Activated naive CD4-positive, alpha-beta T cell treated with anti-CD3 and anti-CD28 coated beads, Interleukin-2, amount 50 U/mL, for 16 hours (primary cell): ENCODE measurements around the gene RAB17.

Source experiments
- DNase-seq: peaks from one replicate; pipeline ENCODE4 v3.0.0-alpha.2; 2020

Gene RAB17

DNA sequence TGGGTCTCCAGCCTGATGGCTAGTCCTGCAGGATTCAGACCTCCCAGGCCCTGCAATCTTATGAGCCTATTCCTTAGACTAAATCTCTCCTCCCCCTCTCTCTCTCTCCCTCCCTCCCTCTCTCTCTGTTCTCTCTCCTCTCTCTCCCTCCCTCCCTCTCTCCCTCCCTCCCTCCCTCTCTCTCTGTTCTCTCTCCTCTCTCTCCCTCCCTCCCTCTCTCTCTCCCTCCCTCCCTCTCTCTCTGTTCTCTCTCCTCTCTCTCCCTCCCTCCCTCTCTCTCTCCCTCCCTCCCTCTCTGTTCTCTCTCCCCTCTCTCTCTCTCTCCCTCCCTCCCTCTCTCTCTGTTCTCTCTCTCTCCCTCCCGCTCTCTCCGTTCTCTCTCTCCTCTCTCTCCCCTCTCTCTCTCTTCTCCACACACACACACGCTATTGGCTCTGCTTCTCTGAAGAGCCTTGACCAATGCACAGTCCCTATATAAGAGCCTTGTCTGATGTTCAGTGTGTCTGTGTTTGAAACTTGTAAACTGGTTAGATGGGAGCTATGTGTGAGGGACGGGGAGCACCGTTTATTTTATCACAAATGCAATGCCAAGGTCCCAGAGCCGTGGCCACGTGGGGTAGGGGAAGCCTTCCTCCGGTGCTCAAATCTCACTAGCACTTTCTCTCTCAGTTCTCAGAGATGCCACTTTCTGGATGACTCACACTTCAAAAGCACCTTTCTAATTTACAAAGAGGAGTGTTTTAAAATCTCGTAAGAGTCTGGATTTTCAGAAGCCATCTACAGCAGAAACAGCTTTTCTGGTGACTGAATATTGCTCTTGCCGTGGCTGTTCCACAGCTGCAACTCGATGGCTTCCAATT is 33.5 kb downstream of the RAB17 start:
- peak; percentile 60 for DNase-seq

DNA sequence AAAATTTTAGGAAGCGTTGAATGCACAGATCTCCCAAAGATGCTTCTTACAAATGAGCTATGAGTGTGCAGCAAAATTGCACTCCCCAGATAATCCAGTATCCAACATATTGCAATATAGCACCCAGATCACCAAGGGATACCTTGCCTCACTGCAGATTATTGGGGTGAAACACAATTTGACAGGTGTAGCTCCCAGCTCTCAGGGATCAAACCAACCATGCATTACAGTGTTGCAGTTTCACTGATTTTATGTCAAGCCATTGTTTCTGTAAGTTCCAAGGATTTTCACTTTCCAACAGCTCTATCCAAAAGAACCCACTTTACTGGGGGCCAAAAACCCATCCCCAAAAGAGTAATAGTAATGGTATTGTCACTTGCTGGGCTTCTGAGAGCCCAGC is 35.0 kb downstream of the RAB17 start:
- no peak for DNase-seq

DNA sequence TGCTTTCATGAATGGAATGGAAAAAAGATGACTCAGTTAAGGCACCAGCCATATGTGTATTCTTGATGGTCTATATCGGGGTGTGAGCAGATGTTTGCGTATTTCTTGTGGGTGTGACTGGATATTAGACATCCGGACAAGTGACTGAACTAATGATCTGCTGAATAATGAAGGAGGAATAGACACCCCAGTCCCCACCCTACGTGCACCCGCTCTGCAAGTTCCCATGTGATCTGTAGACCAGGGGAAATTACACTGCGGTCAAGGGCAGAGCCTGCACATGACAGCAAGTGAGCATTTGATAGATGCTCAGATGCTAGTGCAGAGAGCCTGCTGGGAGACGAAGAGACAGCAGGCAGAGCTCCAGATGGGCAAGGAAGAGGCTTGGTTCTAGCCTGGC is 36.6 kb downstream of the RAB17 start:
- no peak for DNase-seq

DNA sequence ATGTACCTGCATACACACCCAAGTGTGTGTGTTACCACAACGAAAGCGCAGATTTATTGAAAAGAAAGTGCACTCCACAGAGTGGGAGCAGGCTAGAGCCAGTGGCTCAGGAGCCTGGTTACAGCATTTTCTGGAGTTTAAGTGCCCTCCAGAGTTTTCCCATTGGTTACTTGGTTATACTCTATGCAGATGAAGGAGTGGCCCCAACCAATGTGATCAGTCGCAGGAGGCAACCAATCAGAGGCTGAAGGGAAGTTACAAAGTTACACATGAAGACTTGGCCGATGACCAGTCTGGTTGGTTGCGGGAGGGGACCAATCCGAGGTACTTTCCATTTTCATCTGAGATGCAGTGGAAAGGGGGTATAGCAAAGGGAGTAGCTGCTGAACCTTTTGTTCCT is 37.6 kb downstream of the RAB17 start:
- no peak for DNase-seq

DNA sequence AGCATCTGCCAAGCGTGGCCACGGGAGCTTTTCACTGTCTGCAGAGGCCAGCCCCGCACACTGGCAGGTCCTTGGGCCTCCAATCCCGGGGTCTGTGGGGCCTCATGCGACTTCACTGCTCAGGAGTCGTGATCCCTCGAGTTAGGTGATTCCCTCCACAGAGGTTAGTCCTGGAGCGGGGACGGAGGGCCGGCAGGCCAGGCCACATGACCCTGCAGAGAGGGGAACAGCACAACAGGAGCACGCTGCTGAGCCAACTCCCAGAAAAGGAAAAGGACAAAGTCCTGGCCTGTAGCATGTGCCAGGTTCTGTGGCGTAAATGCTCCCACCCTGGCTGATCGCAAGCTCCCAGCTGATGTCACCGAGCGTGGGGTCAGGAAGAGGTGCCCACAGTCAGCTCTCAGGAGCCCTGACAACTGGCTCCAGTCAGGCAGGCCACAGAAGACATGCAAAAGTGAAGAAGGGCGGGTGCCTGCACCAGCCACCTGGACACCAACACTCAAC is 39.4 kb downstream of the RAB17 start:
- DNase-seq = no peak

DNA sequence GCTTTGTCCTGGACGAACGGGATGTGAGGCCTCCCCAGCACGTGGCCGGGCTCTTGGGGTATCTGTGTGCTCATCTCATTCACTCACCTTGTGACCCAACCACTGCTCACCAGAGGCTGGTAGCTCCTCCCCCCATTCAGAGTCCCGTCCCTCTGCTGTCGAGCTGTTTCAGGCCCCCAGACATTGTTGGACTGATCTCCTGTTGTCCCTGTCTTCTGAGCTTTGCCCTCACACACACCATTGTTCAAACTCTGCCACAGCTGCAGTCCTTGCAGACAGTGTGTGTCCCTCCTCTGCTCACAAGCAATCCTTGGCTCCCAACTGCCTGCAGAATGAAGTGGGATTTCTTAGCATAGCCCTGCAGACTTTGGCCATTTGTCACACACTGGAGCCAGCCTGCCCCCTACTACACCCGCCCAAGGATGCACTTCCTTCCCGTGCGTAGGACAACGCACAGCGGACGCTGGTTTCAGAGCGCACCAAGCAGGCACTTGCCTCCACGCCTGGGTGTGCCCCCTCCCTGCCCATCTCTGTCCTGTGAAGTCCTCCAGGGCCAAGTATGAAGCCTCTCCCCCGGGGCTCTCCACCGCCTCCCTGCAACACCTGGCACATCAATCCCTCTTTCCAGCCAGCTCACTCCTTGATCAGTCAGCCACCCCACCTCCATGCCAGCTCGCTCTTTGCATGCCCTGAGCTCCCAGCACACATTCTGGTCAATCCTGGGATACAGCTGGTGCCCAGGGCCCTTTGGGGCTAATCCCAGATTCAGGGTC is 40.7 kb downstream of the RAB17 start:
- no peak for DNase-seq

DNA sequence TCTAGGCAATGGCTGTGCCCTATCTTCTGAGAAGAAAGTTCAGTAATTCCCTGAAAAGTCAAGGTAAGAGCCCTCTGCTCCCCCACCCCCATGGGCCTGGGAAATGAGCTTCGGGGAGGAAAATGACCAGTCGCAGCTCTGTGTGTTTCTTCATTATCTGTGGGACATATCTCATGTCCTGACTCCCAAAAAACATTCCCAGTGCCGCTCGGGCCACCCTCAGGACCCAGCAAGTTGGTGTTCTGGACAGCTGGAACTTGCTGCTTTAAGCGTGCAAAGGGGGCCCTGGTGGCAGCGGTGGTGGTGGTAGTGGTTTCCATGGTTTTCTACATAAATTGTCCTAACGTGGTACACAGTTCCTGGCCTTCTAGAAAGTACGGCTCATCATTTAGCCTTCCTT is 41.3 kb downstream of the RAB17 start:
- DNase-seq = no peak

DNA sequence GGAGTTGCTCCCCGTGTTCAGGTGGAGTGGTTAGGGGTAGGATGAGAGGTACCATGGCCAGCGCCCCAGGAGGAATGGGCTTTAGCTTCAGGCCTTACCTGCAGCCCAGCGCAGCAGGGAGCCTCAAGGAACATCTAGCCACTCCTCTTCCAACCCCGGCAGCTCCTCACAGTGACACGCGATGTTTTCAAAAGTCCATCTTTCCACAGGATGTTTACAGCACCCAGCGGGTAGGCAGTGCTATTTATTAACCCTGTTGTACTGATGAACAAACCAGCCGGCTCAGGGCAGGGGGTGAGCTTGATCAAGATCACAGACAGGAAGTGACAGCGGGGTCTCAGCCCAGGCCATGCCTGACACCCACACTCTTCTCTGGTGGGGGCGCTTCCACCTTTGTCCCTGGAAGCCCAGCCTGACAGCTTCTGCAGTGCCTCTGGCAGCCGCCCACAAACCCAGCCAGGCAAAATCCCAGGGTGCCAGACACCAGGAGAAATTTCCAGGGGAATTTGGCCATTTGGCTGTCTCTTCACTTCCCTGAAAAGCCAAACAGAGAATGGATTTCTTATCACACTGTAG is 42.6 kb downstream of the RAB17 start:
- no peak for DNase-seq

DNA sequence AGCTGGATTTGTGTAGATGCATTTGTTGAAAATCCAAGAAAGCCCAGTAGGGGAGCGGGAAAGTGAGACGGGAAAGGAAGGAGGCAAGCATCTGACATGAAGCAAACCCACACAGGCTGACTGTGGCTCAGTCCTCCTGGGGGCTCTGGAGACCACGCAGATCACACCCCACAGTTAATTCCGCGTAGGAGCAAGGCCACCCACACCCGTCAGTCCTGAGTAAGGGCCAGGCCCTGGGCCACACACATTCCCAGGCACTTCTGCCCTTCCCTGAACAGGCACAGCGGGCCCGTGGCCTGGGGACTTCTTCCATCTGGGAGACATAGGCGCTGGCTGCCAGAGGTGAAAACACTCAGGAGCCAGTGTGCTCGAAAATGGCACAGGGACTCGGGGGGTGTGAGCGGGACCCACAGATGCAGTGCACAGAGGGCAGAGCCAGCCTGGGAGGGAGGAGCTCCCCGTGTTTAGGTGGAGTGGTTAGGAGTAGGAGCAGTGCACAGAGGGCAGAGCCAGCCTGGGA is 43.6 kb downstream of the RAB17 start:
- DNase-seq = no peak

DNA sequence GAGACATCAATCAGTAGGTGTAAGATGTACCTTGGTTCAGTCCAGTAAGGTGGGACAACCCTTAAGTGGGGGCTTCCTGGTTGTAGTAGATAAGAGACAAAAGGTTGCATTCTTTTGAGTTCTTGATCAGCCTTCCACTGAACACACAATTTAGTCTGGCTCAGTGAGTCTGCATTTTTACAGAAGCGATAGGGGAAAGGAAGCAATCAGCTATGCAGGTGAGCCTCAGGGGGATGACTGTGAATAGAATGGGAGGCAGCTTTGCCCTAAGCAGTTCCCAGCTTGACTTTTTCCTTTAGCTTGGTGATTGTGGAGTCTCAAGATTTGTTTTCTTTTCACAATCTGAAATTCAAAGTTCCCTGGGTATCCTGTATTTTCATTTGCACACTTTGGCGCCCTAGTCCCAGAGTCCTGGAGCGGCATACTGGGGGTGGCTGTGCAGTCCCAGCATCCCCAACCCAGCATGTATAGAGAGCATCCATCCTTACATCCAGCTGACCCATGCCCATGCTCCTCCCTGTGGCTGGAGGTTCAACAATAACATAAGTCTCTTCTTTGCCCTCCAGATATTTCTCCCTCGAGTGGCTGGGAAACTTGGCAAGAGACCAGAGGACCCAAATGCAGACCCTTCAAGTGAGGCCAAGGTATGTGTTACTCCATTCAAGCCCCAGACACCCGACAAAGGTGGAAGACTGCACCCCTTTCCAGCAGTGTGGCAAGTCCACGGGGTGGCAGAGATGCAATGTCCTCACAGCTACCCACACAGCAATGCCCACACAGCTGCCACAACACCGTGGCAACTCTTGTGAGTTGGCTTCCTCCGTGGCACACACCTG is 44.3 kb downstream of the RAB17 start:
- DNase-seq = no peak

DNA sequence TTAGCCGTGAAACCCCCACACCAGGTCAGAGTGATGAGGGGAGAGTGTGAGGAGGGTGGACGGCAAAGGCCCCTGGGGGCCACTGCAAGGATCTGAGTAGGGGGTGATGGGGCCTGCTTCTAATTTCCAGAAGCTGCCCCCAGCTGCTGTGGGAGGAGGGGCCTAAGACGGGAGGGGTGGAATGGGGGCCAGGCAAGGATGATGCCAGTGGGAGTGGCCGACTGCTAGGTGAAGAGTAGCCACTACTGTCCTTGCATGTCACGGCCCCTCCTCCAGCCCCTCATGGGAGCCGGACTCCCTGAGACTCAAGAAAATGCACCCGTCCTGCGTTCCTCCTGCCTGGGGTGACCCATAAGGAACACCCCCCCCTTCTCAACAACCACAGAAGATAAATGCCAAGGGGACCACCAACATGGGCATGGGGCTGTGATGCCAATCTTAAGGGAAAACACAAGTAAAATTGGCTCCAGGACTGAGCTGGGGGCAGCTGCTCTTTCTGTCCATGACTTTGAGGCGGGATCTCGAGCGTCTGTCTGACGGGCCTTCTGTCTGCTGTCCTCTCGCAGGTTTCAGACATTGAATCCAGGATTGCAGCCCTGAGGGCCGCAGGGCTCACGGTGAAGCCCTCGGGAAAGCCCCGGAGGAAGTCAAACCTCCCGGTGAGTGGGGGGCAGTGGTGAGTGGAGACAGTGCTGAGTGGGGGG is 48.4 kb downstream of the RAB17 start:
- no peak for DNase-seq

DNA sequence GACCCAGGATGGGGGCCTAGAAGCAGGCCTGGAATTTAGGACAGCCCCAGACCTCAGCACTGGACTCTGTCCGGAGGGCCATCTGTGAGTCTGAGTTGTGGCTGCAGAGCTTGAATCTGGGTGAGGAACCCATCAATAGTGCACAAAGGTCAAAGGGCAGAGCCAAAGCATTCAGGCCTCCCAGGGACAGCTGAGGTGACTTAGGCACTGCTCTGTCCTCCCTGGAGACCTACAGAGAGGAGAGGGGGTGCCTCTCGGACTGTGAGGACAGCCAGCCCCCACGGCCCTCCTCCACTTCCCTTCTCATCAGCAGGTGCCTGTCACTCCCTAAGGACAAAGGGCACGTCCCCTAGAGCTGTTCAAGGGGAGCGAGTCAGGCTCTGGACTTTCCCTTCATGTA is 49.3 kb downstream of the RAB17 start:
- no peak for DNase-seq

DNA sequence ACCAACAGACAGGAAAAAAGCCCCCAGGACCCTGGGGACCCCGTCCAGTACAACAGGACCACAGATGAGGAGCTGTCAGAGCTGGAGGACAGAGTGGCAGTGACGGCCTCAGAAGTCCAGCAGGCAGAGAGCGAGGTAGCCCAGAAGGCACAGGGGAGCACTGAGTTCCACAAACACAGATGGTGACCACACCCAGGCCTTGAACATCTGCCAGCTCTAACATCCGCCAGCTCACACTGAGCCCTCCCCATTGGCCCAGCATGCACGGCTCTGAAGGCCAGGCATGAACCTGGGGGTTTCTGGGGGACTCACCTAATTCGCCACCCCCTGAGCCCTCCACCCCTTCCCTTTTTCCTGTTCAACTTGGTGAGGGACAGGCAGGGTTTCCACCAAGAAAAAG is 49.7 kb downstream of the RAB17 start:
- DNase-seq = no peak

DNA sequence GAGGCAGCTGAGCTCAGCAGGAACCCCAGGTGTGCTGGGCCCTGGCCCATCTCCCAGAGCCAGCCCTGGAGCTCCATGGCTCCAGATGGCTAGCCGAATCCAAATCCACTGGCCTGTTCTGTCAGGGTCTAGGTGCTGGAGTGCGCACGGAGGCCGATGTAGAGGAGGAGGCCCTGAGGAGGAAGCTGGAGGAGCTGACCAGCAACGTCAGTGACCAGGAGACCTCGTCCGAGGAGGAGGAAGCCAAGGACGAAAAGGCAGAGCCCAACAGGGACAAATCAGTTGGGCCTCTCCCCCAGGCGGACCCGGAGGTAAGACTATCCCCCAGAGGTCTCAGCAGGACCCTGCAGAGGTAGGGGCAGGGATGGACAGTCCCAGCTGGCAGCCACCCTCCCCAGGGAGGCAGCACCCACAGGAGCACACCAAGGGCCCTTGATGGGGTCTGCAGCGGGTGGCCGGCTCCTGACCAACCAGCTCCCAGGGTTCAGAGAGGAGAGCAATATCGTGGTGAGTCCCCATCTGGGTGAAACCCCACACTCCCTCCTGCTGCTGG is 50.2 kb downstream of the RAB17 start:
- no peak for DNase-seq

DNA sequence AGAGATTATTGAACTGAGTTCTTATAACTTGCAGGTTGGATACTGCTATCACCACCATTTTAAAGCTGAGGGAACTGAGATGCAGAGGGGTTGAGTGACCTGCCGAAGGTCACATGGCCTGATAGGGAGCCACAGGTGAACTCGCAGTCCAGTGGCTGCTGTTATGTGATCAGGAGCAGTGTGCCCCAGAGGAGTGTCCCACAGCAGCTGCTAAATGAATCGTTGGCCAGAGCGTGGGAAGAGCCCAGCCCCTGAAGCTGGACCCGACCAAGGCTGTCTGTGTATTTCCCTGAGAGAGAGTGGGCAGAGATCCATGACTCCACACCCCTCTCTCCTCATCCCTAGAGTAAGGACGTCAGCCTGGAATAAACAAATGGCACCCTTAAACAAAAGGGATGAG is 50.9 kb downstream of the RAB17 start:
- no peak for DNase-seq

DNA sequence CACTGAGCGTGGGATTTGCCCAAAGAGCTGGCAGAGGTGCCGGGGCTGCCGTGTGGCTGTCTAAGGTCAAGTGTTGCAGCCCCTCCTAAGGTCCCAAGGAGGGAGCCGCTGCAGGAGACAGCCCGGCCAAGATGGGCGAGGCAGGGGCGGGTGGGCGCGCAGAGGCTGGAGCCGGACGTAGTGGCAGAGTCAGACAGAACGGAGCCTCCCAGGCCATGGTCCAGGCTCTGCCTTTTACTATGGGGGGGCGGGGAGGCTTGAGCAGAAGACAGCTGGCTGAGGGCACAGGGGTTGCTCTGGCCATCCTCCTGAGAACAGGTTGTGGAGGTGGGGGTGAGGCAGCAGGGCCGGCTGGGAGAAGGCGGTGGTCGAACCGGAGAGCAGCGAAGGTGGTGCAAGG is 51.6 kb downstream of the RAB17 start:
- DNase-seq = no peak

DNA sequence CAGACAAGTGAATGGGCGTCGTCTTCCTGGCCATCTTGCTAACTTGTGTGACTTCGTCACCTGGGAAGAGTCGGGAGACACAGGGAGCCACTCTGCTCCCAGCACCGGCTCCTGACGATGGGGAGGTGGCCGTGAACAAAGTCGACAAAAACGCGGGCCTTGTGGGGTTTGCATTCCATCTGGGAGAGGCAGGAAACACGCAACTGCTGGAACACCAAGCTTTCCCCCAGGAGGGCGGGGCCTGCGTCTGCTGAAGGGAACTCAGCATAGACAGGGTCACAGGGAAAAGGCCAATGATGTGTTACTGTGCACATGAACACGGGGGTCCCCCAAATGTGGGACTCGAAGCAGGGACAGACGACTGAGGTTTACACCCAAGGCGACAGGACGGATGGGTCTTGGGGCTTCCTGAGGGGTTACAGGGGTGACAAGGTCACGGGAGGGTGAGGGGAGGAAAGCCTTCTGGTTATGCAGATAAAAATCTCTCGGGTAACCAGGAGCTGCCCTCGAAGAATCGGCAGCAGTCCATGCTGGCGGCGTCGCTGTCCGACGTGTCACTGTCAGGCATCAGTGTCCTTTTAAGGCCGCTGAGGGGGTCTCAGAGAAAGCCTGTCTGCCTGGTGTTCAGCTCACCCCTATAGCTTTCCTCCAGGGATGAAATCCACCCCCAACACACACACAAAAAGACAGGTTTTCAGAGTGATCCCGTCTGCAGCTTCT is 52.4 kb downstream of the RAB17 start:
- DNase-seq = no peak

DNA sequence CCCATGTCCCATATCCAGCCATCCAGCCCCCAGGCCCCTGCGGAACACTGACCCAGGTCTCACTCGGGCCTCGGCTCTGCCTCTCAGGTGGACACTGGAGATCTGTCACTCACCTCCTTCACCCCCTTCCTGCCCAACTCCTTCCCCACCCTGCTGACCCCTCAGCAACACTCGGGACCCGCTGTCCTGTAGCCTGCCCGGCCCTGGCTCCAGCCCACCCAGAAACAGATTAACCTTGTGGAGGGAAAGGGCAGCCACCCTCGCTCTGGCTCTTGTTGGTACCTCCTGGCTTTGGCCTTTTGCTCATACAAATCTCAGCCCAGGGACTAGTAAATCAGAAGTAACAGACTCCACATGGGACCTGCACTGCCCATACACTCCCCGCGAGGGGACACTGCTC is 53.9 kb downstream of the RAB17 start:
- no peak for DNase-seq

DNA sequence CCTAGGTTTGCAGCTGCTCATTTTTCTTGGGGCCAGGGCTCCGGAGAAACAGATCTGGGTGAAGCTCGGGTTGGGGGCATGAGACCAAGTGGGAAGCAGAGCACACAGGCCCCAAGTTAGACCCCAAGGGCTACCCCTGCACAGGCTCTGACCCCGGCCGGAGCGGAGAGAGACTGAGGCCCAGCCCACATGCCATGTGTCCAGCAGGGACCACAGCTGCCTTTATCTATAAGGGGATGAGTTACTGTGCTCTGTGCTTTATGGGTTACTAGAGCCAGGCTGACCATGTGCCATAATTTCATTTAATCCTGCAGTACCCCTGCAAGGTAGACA is 54.5 kb downstream of the RAB17 start:
- DNase-seq = no peak

DNA sequence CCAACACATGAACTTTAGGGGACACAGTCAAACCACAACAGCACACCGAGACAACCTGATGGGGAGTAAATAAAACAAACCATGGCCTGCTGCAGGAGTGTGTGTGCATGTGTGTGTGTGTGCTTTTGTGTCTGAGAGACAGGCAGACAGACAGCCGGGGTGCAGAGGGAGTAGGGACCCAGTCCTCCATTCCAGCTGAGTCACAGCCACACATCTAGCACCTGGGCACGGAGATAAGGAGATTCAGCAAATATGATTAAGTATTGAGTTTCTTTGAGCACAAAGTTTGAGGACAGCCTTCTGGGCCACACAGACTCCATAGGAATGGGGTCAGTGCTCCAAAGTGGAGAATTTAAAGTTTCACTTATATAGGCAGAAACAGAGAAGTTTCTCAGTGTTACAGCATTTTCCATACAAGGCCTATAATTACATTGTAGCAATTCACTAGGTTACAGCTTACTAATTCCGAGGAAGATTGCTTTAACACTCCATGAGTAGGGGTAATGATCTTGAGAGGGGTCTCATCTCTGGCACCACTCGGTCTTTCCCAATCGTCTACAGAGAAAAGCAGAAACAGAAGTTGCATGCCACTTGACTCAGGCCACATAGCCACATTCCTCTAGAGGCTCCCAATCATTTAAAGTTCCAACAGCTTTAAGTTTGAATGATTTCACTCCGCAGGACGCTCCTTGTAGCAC is 55.0 kb downstream of the RAB17 start:
- DNase-seq = no peak

DNA sequence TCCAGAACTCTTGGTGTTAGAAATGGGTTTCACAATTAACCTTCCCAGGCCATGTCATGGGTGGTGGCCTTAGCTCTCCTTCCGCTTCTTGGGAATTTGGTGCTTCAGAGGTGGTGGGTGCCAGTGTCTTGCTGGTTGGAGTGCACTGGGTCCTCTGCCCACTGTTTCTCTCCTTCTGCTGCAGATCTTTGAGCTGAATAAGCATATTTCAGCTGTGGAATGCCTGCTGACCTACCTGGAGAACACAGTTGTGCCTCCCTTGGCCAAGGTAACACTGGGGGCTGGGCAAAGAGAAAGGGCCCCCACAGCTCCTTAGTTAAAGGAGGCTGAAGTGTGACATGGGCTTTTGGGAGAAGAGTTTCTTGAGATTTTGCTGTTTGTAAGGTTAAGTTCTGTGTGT is 56.2 kb downstream of the RAB17 start:
- DNase-seq = no peak
